H1 (cell line): ENCODE measurements around the gene CHD1. TPM values are rescaled to one million over a fixed set of nuclear protein-coding genes. Genes with fewer than 3 reads are reported as not detected.

Source experiments
- CTCF ChIA-PET: fragments of 300-600 bp; sonication (Branson Sonifier 250); formaldehyde crosslinking; loops from one replicate; lab custom pipeline; 2021; ENCODE audit not compliant: partially characterized antibody; lab: Charles Lee
- POLR2A ChIA-PET: fragments of 300-600 bp; sonication (Branson Sonifier 250); formaldehyde crosslinking; loops from one replicate; lab custom pipeline; 2021; ENCODE audit warnings: inconsistent platforms; ENCODE audit not compliant: partially characterized antibody; lab: Charles Lee
- DNase-seq, 2 experiments: peaks; one replicate each; pipeline versions ENCODE4 v3.0.0 to v3.0.0-alpha.2; 2010 to 2022; ENCODE audit warnings: low spot score in 2 of 2, low read depth in 1 of 2, mixed read lengths in 1 of 2
- FAIRE-seq: peaks from 2 replicates; lab custom pipeline; 2011; peaks lifted over from hg19 to GRCh38; lab: Jason Lieb, UNC
- H2AFZ ChIP-seq: 2 replicates; pipeline ENCODE4 v1.8.1; 2012; ENCODE audit warnings: low read length, inconsistent platforms
- H2AK5ac ChIP-seq: 2 replicates; pipeline ENCODE4 v1.6.1; 2013; ENCODE audit warnings: low read depth, low read length
- H2BK120ac ChIP-seq: replicated peaks from 2 replicates; pipeline ENCODE3; 2013; ENCODE audit warnings: low read depth, low read length, inconsistent platforms
- H2BK12ac ChIP-seq: 2 replicates; pipeline ENCODE4 v1.6.1; 2013; ENCODE audit warnings: low read depth, low read length
- H2BK15ac ChIP-seq: 2 replicates; pipeline ENCODE4 v1.6.1; 2013; ENCODE audit warnings: low read length
- H2BK20ac ChIP-seq: 2 replicates; pipeline ENCODE4 v1.6.1; 2013; ENCODE audit warnings: low read length
- H2BK5ac ChIP-seq: 2 replicates; pipeline ENCODE4 v1.6.1; 2013; ENCODE audit warnings: low read depth, low read length
- H3K14ac ChIP-seq: 2 replicates; pipeline ENCODE4 v1.6.1; 2013; ENCODE audit warnings: inconsistent platforms; ENCODE audit not compliant: insufficient read length
- H3K18ac ChIP-seq: 2 replicates; pipeline ENCODE4 v1.6.1; 2013; ENCODE audit warnings: low read length; ENCODE audit errors: extremely low read depth
- H3K23ac ChIP-seq: 2 replicates; pipeline ENCODE4 v1.6.1; 2013; ENCODE audit warnings: inconsistent platforms; ENCODE audit not compliant: insufficient read length
- H3K23me2 ChIP-seq: 2 replicates; pipeline ENCODE4 v1.6.1; 2013; ENCODE audit warnings: low read depth, low read length
- H3K27ac ChIP-seq: 2 replicates; pipeline ENCODE4 v1.6.1; 2011; ENCODE audit warnings: low read depth, low read length, inconsistent platforms
- H3K27me3 ChIP-seq, 4 experiments: replicated peaks in 1 of 4; 1 replicate in 1 of 4; 2 replicates in 3 of 4; pipeline versions ENCODE4 v1.6.1 to v1.8.1; 2011 to 2013; ENCODE audit warnings: low read length in 3 of 4, mild to moderate bottlenecking in 3 of 4, inconsistent platforms in 2 of 4, mixed read lengths in 2 of 4, moderate library complexity in 1 of 4; ENCODE audit not compliant: control insufficient read depth in 3 of 4, insufficient read depth in 3 of 4; ENCODE audit errors: extremely low read depth in 1 of 4
- H3K36me3 ChIP-seq, 4 experiments: 2 replicates each; pipeline versions ENCODE4 v1.6.1 to v1.8.1; 2011 to 2013; ENCODE audit warnings: mild to moderate bottlenecking in 4 of 4, low read length in 3 of 4, moderate library complexity in 2 of 4, control low read depth in 1 of 4, inconsistent platforms in 1 of 4; ENCODE audit not compliant: insufficient read depth in 4 of 4, control insufficient read depth in 2 of 4
- H3K4ac ChIP-seq: replicated peaks from 2 replicates; pipeline ENCODE3; 2013; ENCODE audit warnings: low read length, low read depth, mixed read lengths, inconsistent platforms; ENCODE audit not compliant: insufficient read length
- H3K4me1 ChIP-seq, 4 experiments: replicated peaks in 1 of 4; 1 replicate in 1 of 4; 2 replicates in 3 of 4; pipeline versions ENCODE4 v1.6.1 to v1.8.1; 2011 to 2013; ENCODE audit warnings: low read length in 3 of 4, inconsistent platforms in 2 of 4, mixed read lengths in 1 of 4; ENCODE audit not compliant: insufficient read depth in 4 of 4, control insufficient read depth in 3 of 4
- H3K4me2 ChIP-seq, 2 experiments: 2 replicates each; pipeline versions ENCODE4 v1.6.1 to v1.8.1; 2011 to 2013; ENCODE audit warnings: low read depth in 2 of 2, low read length in 2 of 2, control low read depth in 1 of 2, inconsistent platforms in 1 of 2, mild to moderate bottlenecking in 1 of 2; ENCODE audit not compliant: insufficient read depth in 1 of 2
- H3K4me3 ChIP-seq, 4 experiments: fragments of 200-600, 300-600 bp in 1 of 4; sonication (generic), shearing (Covaris generic), sonication (Bioruptor Twin) in 1 of 4; 2 replicates each; pipeline versions ENCODE4 v1.5.1 to v1.8.1; 2011 to 2016; ENCODE audit warnings: low read length in 4 of 4, low read depth in 3 of 4, control low read depth in 2 of 4, inconsistent platforms in 2 of 4, mild to moderate bottlenecking in 2 of 4, mixed read lengths in 1 of 4, moderate library complexity in 1 of 4; ENCODE audit not compliant: insufficient read depth in 2 of 4; ENCODE audit errors: extremely low read depth in 1 of 4
- H3K56ac ChIP-seq: replicated peaks from 2 replicates; pipeline ENCODE3; 2013; ENCODE audit warnings: low read depth, mild to moderate bottlenecking, mixed read lengths, low read length, inconsistent platforms; ENCODE audit not compliant: insufficient read length
- H3K79me1 ChIP-seq: 2 replicates; pipeline ENCODE4 v1.6.1; 2013; ENCODE audit warnings: low read depth, low read length, control low read depth
- H3K79me2 ChIP-seq, 2 experiments: 2 replicates each; pipeline versions ENCODE4 v1.6.1 to v1.8.1; 2012 to 2013; ENCODE audit warnings: low read length in 2 of 2, mild to moderate bottlenecking in 2 of 2, inconsistent platforms in 1 of 2; ENCODE audit not compliant: insufficient read depth in 2 of 2, control insufficient read depth in 1 of 2
- H3K9ac ChIP-seq, 4 experiments: replicated peaks in 1 of 4; 1 replicate in 1 of 4; 2 replicates in 3 of 4; pipeline versions ENCODE4 v1.6.1 to v1.8.1; 2011 to 2013; ENCODE audit warnings: low read depth in 3 of 4, low read length in 3 of 4, control low read depth in 2 of 4, mild to moderate bottlenecking in 2 of 4, moderate library complexity in 2 of 4, inconsistent platforms in 1 of 4; ENCODE audit errors: extremely low read depth in 1 of 4
- H3K9me3 ChIP-seq, 2 experiments: 2 replicates each; pipeline versions ENCODE4 v1.6.1 to v1.8.1; 2012 to 2013; ENCODE audit warnings: mild to moderate bottlenecking in 2 of 2, moderate library complexity in 2 of 2, control low read depth in 1 of 2, inconsistent platforms in 1 of 2, low read depth in 1 of 2, low read length in 1 of 2, mixed read lengths in 1 of 2; ENCODE audit not compliant: insufficient read depth in 2 of 2
- H4K20me1 ChIP-seq, 2 experiments: replicated peaks in 1 of 2; 2 replicates each; pipeline versions ENCODE3 to v1.8.1; 2011 to 2013; ENCODE audit warnings: inconsistent platforms in 2 of 2, low read length in 2 of 2, mild to moderate bottlenecking in 1 of 2; ENCODE audit not compliant: insufficient read depth in 2 of 2, control insufficient read depth in 1 of 2
- H4K5ac ChIP-seq: 2 replicates; pipeline ENCODE4 v1.6.1; 2013; ENCODE audit warnings: low read length, low read depth, mixed read lengths, inconsistent platforms; ENCODE audit not compliant: insufficient read length
- H4K8ac ChIP-seq: 2 replicates; pipeline ENCODE4 v1.8.0; 2013; ENCODE audit warnings: mild to moderate bottlenecking, moderate library complexity, low read length, inconsistent platforms; ENCODE audit not compliant: insufficient read depth; ENCODE audit errors: extremely low read depth
- H4K91ac ChIP-seq: replicated peaks from 2 replicates; pipeline ENCODE3; 2013; ENCODE audit warnings: low read length, mixed read lengths, inconsistent platforms; ENCODE audit not compliant: insufficient read length
- CBX5 ChIP-seq: fragments of 300-800, 300-1000 bp; sonication (generic); IDR thresholded peaks from 2 replicates; pipeline ENCODE4 v1.7.1; 2016; ENCODE audit warnings: antibody characterized with exemption, low read length, low read depth
- CBX8 ChIP-seq: fragments of 300-800, 300-1000 bp; sonication (generic); IDR thresholded peaks from 2 replicates; pipeline ENCODE4 v1.7.1; 2016; ENCODE audit warnings: low read depth, low read length, borderline replicate concordance
- CTBP2 ChIP-seq: IDR thresholded peaks from 2 replicates; pipeline ENCODE4 v1.7.0; 2011; ENCODE audit warnings: borderline replicate concordance, mild to moderate bottlenecking, moderate library complexity, mixed read lengths, low read length; ENCODE audit not compliant: insufficient read depth, insufficient read length
- FOSL1 ChIP-seq: IDR thresholded peaks from 2 replicates; pipeline ENCODE4 v1.6.1; 2011; ENCODE audit warnings: mild to moderate bottlenecking, low read depth, low read length, moderate library complexity; ENCODE audit not compliant: insufficient read depth
- MAFK ChIP-seq: IDR thresholded peaks from 2 replicates; pipeline ENCODE4 v1.6.1; 2012; ENCODE audit warnings: low read depth, mild to moderate bottlenecking, improper control_type of control experiment, low read length
- PHF8 ChIP-seq: fragments of 200-600 bp; sonication (generic); conservative IDR thresholded peaks from 2 replicates; pipeline ENCODE4 v1.7.1; 2012; ENCODE audit warnings: low read depth, mild to moderate bottlenecking, inconsistent platforms, low read length, moderate library complexity
- POLR2AphosphoS5 ChIP-seq: IDR thresholded peaks from 2 replicates; pipeline ENCODE4 v1.6.1; 2011; ENCODE audit warnings: low read depth, low read length
- POU5F1 ChIP-seq: IDR thresholded peaks from 2 replicates; pipeline ENCODE4 v1.6.1; 2011; ENCODE audit warnings: low read depth, mild to moderate bottlenecking, low read length, moderate library complexity
- RBBP5 ChIP-seq: IDR thresholded peaks from 2 replicates; pipeline ENCODE4 v1.7.1; 2012; ENCODE audit warnings: low read depth, mild to moderate bottlenecking, inconsistent platforms, low read length, moderate library complexity, borderline replicate concordance
- RNF2 ChIP-seq: fragments of 200-900, 300-1000 bp; sonication (generic); IDR thresholded peaks from 2 replicates; pipeline ENCODE4 v1.7.1; 2016; ENCODE audit warnings: borderline replicate concordance, low read depth, mild to moderate bottlenecking, antibody characterized with exemption, low read length; ENCODE audit not compliant: poor library complexity, severe bottlenecking; ENCODE audit errors: missing control alignments
- RXRA ChIP-seq: IDR thresholded peaks from 2 replicates; pipeline ENCODE4 v1.6.1; 2011; ENCODE audit warnings: low read depth, mild to moderate bottlenecking, low read length, moderate library complexity; ENCODE audit not compliant: insufficient read depth
- SIRT6 ChIP-seq: IDR thresholded peaks from one replicate; pipeline ENCODE4 v1.7.1; 2012; ENCODE audit warnings: low read length, inconsistent platforms
- TAF1 ChIP-seq: IDR thresholded peaks from 2 replicates; pipeline ENCODE4 v1.6.1; 2011; ENCODE audit warnings: mild to moderate bottlenecking, low read depth, low read length
- TAF7 ChIP-seq: optimal IDR thresholded peaks from 2 replicates; pipeline ENCODE3; 2011; ENCODE audit warnings: low read depth, mild to moderate bottlenecking, inconsistent platforms, low read length, moderate library complexity, borderline replicate concordance
- TEAD4 ChIP-seq: IDR thresholded peaks from 2 replicates; pipeline ENCODE4 v1.6.1; 2012; ENCODE audit warnings: low read depth, low read length, inconsistent platforms, mixed read lengths
- WGBS, 2 experiments: shearing (Covaris generic) in 1 of 2; methylation state at CpG; one replicate each; pipeline versions ENCODE4 v1.1.6 to v1.1.7; 2013 to 2015; ENCODE audit warnings: low lambda C conversion rate in 2 of 2, mixed read lengths in 2 of 2, inconsistent platforms in 1 of 2, low coverage in 1 of 2, missing lambda C conversion rate in 1 of 2; ENCODE audit not compliant: insufficient replicate concordance in 2 of 2, insufficient coverage in 1 of 2, insufficient read length in 1 of 2; ENCODE audit errors: extremely low coverage in 1 of 2, missing lambda C conversion rate in 1 of 2; 5-methylcytosine and 5-hydroxymethylcytosine counted together
- polyA plus RNA-seq, 7 experiments: library from polyadenylated mRNA; depleted of rRNA in 3 of 7; stranded (reverse) in 5 of 7; unstranded in 2 of 7; fragments of >200 nt in 5 of 7; fragments of 200-250 nt in 2 of 7; gene quantifications; 1 replicate in 5 of 7; 2 replicates in 1 of 7; 4 replicates in 1 of 7; pipeline versions ENCODE4 v1.2.1 to v1.2.3, GENCODE V29; 2011 to 2013; ENCODE audit warnings: missing spikeins in 2 of 7, mixed read lengths in 2 of 7
- total RNA-seq: library from RNA; stranded (reverse); fragmentation: NEBNext Ultra II Directional; extraction: Animal tissue kit (Norgen Biotek cat#: 25700); gene quantifications from 2 replicates; pipeline ENCODE4 v1.2.1, GENCODE V29; 2021

The CHD1 gene
- total and polyA plus RNA-seq, 2 of the 8 experiments (the other 6 are each of a cell fraction or from before 2014, with no cell fraction given) = 15.6 to 53.0 TPM

- FAIRE-seq (no peak), DNase-seq (no peak)
- H3K56ac ChIP-seq = no peak overlapping the region
- H3K4me1 ChIP-seq = no peaks in the 10 kb centered on the region
- H3K9ac ChIP-seq = no peak overlapping the region
- no peak overlapping the region for H2AFZ ChIP-seq
- no peak overlapping the region for H3K18ac ChIP-seq
- CTCF ChIA-PET = no interaction called here
- H4K8ac ChIP-seq = no peak overlapping the region
- H2BK5ac ChIP-seq = no peak overlapping the region
- H3K36me3 ChIP-seq = no peaks in the 10 kb centered on the region
- POLR2A ChIA-PET = no interaction called here
- H3K9me3 ChIP-seq = no peaks in the 10 kb centered on the region
- H3K23ac ChIP-seq = no peak overlapping the region
- H3K23me2 ChIP-seq = no peaks in the 10 kb centered on the region
- H2BK120ac ChIP-seq = no peak overlapping the region
- no peaks in the 10 kb centered on the region for H4K20me1 ChIP-seq
- H3K4me3 ChIP-seq = no peak overlapping the region
- no peak overlapping the region for H3K4ac ChIP-seq
- H2BK20ac ChIP-seq = no peak overlapping the region
- no peak overlapping the region for H2BK12ac ChIP-seq
- H4K5ac ChIP-seq = no peak overlapping the region
- H3K27ac ChIP-seq = no peak overlapping the region
- peaks cover 0 to 3% (median 0%) of the 10 kb centered on the region in 4 experiments; a peak in 3 of 7 replicates for H3K27me3 ChIP-seq
- H4K91ac ChIP-seq = no peak overlapping the region
- 92% methylated on average over 2 of the region's 2 CpGs; no CpG with 5 or more reads in 1 of the 2 experiments for WGBS, 2 experiments
- no peak overlapping the region for H3K14ac ChIP-seq
- no peaks in the 10 kb centered on the region for H3K79me1 ChIP-seq
- no peaks in the 10 kb centered on the region for H3K79me2 ChIP-seq
- no peak overlapping the region for H2AK5ac ChIP-seq
- no peak overlapping the region for H3K4me2 ChIP-seq
- no peak overlapping the region for H2BK15ac ChIP-seq
- TF ChIP-seq RNF2 (no peak), CBX8 (no peak), FOSL1 (no peak), POLR2AphosphoS5 (no peak), CTBP2 (no peak), RBBP5 (no peak), SIRT6 (no peak), PHF8 (no peak), POU5F1 (no peak), TAF7 (no peak), TAF1 (no peak), CBX5 (no peak), RXRA (no peak), TEAD4 (no peak), MAFK (no peak)
Observed at GRCh38 chr5:98957307-98957706, 28.5 kb upstream of the CHD1 start.
